ENCODE data around the gene KCTD11. TPM values are rescaled to one million over a fixed set of nuclear protein-coding genes. Genes with fewer than 3 reads are reported as not detected.

The KCTD11 gene
- total and polyA plus RNA-seq, 10 of the 15 experiments (the other 5 are each of a cell fraction or from before 2014, with no cell fraction given): 0.05 to 7.3 (median 2.9) TPM

- no peak for TF ChIP-seq PML (IDR thresholded peaks at IDR 0.05; ENCODE audit: low read length)
- TF ChIP-seq, protein P1, sequence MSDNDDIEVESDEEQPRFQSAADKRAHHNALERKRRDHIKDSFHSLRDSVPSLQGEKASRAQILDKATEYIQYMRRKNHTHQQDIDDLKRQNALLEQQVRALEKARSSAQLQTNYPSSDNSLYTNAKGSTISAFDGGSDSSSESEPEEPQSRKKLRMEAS (IDR thresholded peaks at IDR 0.05; ENCODE audit: low read depth, low read length): no peak
- TF ChIP-seq DPF2 (IDR thresholded peaks at IDR 0.05): 0 out of 2 replicates have a peak, but pooled peaks have one; percentile 41
- TF ChIP-seq NR2F1 (conservative IDR thresholded peaks at IDR 0.05): peak; percentile 32; the same call in 1 of the 2 replicates
- no peak for TF ChIP-seq EZH2 (IDR thresholded peaks at IDR 0.05; ENCODE audit: borderline replicate concordance, control insufficient read depth, low read depth, low read length)
- no peak for TF ChIP-seq CBX3 (IDR thresholded peaks at IDR 0.05; ENCODE audit: borderline replicate concordance, low read depth)
- TF ChIP-seq IKZF2 (IDR thresholded peaks at IDR 0.05): peak in 1 of 2 experiments; percentile 26; a peak in 2 of 4 replicates
- no peak for TF ChIP-seq FOS (IDR thresholded peaks at IDR 0.05; ENCODE audit: borderline replicate concordance, extremely low read depth, insufficient read length)
- TF ChIP-seq SMARCA5 (IDR thresholded peaks at IDR 0.05): peak; percentile 98
- 0 out of 2 replicates have a peak, but pooled peaks have one; percentile 47 for TF ChIP-seq TCF3 (IDR thresholded peaks at IDR 0.05; ENCODE audit: borderline replicate concordance, insufficient read depth, low read depth, low read length)
- no peak for TF ChIP-seq SMAD5 (IDR thresholded peaks at IDR 0.05; ENCODE audit: low read depth)
- no peak for TF ChIP-seq BCLAF1 (IDR thresholded peaks at IDR 0.05)
- 0 out of 2 replicates have a peak, but pooled peaks have one; percentile 28 for TF ChIP-seq BACH1 (IDR thresholded peaks at IDR 0.05; ENCODE audit: borderline replicate concordance)
- peak; percentile 67 for TF ChIP-seq YY1 (IDR thresholded peaks at IDR 0.05; ENCODE audit: low read depth, low read length)
- no peak for TF ChIP-seq SUPT20H (IDR thresholded peaks at IDR 0.05; ENCODE audit: borderline replicate concordance, control insufficient read depth, low read depth, low read length)
- TF ChIP-seq LARP7 (IDR thresholded peaks at IDR 0.05): peak; percentile 57; the same call in 1 of the 2 replicates
- TF ChIP-seq, protein P2, sequence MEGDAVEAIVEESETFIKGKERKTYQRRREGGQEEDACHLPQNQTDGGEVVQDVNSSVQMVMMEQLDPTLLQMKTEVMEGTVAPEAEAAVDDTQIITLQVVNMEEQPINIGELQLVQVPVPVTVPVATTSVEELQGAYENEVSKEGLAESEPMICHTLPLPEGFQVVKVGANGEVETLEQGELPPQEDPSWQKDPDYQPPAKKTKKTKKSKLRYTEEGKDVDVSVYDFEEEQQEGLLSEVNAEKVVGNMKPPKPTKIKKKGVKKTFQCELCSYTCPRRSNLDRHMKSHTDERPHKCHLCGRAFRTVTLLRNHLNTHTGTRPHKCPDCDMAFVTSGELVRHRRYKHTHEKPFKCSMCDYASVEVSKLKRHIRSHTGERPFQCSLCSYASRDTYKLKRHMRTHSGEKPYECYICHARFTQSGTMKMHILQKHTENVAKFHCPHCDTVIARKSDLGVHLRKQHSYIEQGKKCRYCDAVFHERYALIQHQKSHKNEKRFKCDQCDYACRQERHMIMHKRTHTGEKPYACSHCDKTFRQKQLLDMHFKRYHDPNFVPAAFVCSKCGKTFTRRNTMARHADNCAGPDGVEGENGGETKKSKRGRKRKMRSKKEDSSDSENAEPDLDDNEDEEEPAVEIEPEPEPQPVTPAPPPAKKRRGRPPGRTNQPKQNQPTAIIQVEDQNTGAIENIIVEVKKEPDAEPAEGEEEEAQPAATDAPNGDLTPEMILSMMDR (IDR thresholded peaks at IDR 0.05 in 2 of 3, conservative IDR thresholded peaks at IDR 0.05 in 1 of 3; ENCODE audit: control insufficient read depth in 2 of 3, extremely low read depth in 1 of 3, insufficient read depth in 1 of 3, low read depth in 3 of 3, low read length in 3 of 3): peak; percentile 92 to 96 (median 93); a peak in 5 of 6 replicates
- peak; percentile 76 for TF ChIP-seq TCF12 (IDR thresholded peaks at IDR 0.05; ENCODE audit: low read depth, low read length)
- TF ChIP-seq PBX3 (IDR thresholded peaks at IDR 0.05; ENCODE audit: insufficient replicate concordance, low read depth, low read length): no peak
- no peak for TF ChIP-seq YBX1 (IDR thresholded peaks at IDR 0.05)
- peak; percentile 56; the same call in 1 of the 2 replicates for TF ChIP-seq IRF4 (IDR thresholded peaks at IDR 0.05; ENCODE audit: low read depth, low read length)
- TF ChIP-seq RELA (IDR thresholded peaks at IDR 0.05; ENCODE audit: borderline replicate concordance, partially characterized antibody): peak; percentile 39
- TF ChIP-seq RAD21 (IDR thresholded peaks at IDR 0.05; ENCODE audit: insufficient read depth, low read depth, low read length): peak; percentile 82
- 0 out of 2 replicates have a peak, but pooled peaks have one; percentile 5 for TF ChIP-seq MEF2A (IDR thresholded peaks at IDR 0.05; ENCODE audit: insufficient read depth, low read depth, low read length)
- peak; percentile 49 for TF ChIP-seq IKZF1 (conservative IDR thresholded peaks at IDR 0.05)
- TF ChIP-seq PAX5 (IDR thresholded peaks at IDR 0.05; ENCODE audit: borderline replicate concordance, low read depth, low read length): 0 out of 2 replicates have a peak, but pooled peaks have one; percentile 27
- TF ChIP-seq SMC3 (IDR thresholded peaks at IDR 0.05; ENCODE audit: borderline replicate concordance, low read length): peak; percentile 85
Measured at GRCh38 chr17:7356072-7356549, 4.1 kb downstream of the KCTD11 start (continued).

Data from GM12878 (cell line).